HG03460 (cell line): ENCODE results near the gene TGDS.
"Not testable (repeated sequence)": the region's sequence is repeated elsewhere in the genome, so short reads cannot be mapped to it uniquely, and the experiment has no call there.

ENCODE experiments used
- ATAC-seq: cut with Tn5 transposase; IDR thresholded peaks from one replicate; pipeline ENCODE4 v1.9.1; 2021; ENCODE audit not compliant: unreplicated experiment

Gene TGDS, protein sequence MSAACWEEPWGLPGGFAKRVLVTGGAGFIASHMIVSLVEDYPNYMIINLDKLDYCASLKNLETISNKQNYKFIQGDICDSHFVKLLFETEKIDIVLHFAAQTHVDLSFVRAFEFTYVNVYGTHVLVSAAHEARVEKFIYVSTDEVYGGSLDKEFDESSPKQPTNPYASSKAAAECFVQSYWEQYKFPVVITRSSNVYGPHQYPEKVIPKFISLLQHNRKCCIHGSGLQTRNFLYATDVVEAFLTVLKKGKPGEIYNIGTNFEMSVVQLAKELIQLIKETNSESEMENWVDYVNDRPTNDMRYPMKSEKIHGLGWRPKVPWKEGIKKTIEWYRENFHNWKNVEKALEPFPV

DNA sequence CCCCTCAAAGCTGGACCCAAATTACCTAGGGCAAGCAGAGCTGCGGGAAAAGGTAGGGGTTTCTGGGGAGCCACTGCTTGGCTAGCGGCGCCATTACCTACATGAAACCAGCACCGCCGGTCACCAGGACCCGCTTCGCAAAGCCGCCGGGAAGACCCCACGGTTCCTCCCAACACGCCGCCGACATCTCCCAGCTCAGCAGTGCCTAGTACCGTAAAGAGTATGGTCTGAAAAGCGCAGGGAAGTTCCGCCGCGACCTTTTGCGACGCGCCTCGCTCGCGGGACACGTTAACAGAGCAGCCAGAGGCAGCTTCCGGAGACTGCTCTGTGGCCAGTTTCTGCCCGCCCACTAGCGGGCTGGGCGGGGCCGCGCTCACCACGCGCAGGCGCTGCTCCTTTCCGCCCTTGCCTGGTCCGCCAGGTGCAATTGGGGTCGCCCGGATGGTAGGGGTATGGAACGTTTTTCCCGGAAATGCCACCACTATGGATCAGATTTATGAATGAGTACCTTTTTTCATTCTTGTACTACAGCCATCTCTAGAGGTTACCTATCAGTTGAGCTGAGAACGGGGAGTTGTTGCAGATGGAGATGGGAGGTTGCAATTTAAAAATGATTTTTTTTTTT is at the start of gene TGDS:
Gene TGDS (minus strand): TSS at position 203 of the 625 bp plus-strand sequence. CDS start 16 bp downstream, at position 187.
- peak; percentile 96 for ATAC-seq

DNA sequence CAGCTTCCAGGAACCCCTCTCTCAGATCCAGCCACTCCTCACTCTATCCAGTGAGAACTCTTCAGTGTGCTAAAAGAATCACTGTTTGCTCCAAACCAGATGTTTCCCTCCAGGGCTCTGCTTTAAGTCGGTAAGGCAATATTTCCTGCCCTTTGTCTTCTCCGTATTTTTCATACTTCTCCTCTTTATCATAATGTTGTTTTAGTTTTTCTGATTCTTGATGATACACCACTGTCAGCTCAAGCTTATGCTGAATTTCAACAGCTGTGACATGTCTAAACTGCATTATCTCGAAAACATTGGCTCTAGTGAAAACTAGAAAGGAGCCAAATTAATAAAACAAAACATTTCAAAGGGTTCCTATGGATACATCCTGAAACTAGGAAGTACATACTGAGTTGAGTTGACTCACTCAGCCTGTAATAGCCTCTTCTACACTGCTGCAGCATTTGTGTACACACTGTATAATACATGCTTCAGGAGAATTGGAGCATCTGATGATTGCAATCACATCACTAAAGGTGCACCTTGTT is 45.5 kb upstream of the TGDS start:
- ATAC-seq, result no peak

DNA sequence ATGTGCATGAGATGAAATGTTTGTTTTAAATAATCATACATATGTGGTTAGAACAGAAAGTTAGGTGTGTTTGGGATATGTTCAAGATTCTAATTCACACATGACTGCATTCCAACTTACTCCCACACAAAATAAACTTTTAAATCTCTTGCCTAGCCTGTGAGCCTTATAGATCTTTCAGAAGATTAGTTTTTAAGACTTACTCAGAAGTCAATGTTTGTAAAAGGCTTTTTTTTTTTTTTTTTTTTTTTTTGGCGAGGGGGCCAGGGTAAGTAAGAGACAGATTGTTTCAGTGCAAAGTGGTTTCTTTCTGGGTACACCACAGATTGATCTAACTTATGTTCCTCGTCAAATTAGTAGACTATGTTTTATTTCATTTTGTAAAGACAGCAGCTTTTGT is 44.8 kb upstream of the TGDS start:
- no peak for ATAC-seq

DNA sequence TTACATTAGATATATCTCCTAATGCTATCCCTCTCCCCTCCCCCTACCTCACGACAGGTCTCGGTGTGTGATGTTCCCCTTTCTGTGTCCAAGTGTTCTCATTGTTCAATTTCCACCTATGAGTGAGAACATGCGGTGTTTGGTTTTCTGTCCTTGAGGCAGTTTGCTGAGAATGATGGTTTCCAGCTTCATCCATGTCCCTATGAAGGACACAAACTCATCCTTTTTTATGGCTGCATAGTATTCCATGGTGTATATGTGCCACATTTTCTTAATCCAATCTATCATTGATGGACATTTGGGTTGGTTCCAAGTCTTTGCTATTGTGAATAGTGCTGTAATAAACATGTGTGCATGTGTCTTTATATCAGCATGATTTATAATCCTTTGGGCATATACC is 41.7 kb upstream of the TGDS start:
- not testable (repeated sequence) for ATAC-seq

DNA sequence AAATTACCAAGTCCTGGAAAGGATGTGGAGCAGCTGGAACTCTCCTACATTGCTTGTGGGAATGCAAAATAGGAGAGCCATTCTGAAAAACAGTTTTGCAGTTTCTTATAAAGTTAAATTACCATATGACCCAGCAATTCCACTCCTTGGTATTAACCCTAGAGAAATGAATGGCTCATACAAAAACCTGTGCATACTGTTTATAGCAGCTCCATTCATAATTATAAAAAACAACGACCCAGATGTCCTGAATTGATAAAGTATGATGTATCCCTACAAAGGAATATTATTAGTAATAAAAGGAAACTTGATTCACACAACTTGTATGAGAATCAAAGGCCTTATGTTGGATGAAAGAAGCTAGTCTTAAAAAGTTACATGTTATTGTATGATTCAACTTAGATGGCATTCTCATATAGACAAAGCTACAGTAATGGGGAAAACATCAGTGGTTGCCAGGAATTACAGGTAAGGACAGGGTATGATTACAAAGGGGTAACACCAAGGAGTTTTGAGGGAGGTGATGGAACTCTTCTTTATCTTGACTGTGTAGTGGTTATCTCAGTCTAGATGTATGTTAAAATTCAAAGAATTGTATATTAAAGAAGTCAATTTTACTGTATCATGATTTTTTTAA is 41.1 kb upstream of the TGDS start:
- no peak for ATAC-seq

DNA sequence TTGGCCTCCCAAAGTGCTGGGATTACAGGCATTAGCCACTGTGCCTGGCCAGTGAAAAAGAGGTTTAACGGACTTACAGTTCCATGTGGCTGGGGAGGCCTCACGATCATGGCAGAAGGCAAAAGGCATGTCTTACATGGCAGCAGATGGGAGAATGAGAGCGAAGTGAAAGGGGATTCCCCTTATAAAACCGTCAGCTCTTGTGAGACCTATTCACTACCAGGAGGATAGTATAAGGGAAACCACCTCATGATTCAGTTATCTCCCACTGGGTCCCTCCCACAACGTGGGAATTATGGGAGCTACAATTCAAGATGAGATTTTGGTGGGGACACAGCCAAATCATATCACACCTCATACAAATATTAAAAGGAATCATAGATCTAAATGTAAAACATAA is 40.1 kb upstream of the TGDS start:
- not testable (repeated sequence) for ATAC-seq

DNA sequence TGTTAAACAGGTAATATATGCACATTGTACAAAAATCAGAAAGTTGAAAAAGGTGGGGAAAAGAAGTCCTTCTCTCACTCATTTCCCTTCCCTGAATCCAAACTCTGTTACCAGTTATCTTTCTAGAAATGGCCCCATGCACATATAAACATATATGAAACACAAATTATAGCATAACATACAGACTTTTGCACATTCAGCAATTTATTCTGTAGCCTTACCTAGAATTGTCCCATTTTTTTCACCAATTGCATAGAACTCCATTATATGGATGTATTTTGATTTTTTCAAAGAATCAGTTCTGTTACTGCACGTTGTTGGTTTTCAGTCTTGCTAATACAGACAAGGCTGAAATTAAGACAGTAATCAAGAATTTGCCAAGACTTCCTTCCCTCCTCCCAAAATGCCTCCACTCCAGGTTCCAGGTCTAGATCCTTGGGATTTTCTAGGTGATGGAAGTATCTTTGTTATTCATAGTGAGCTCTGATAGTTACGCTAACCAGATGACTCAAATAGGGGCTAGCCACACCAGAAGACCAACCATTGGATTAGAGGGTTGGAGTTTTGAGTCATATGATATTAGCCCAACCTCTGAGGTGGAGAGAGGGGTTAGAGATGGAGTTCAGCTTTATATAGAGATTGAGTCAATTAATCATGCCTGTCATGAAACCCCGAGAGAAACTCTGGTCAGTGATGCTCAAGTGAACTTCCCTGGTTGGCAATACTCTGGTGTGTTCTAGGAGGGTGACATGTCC is 36.5 kb upstream of the TGDS start:
- no peak for ATAC-seq

DNA sequence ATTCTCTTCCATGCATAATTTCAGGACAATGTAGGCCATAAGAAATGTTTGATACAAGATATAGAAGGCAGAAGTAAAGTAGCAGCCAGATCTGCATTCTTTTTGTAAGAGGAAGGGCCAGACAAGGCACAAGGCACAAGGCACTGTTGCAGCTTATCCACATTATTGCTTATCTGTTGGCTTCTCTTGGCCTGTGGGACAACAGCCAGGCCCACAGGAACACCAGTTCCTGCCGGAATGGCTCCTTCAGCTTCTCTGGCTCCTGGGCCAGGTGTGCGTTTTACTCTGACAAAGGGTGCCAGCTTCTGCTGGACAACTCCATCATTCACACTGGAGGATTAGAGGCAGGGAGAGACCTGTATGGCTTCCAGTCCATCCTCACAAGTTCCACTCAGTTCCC is 34.9 kb upstream of the TGDS start:
- no peak for ATAC-seq

DNA sequence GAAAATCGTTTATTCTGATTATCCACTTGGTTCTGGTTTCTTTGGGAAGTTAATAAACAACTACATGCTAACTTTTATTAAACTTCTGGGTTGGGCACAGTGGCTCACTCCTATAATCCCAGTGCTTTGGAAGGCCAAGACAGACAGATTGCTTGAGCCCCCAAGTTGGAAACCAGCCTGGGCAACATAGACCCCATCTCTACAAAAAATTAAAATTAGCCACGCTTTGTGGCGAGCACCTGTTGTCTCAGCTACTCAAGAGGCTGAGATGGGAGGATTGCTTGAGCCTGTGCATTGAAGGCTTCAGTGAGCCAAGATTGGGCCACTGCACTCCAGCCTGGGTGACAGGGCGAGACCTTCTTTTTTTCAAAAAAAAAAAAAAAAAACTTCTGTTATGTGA is 27.4 kb upstream of the TGDS start:
- no peak for ATAC-seq

DNA sequence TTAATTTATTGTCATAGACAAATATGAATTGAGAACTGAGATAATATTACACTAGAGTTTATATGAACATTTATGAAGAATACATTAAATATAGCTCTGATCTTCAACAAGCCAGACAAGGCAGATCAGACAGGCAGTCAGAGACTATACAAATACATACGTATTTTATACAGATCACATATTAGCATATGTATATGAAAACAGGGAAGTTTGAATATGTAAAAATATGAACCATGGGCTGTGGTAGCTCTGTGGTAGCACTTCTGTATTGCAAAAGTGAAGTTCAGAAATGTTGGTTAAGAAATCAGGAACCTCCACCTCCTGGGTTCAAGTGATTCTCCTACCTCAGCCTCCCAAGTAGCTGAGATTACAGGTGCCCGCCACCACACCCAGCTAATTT is 26.4 kb upstream of the TGDS start:
- ATAC-seq, result no peak

DNA sequence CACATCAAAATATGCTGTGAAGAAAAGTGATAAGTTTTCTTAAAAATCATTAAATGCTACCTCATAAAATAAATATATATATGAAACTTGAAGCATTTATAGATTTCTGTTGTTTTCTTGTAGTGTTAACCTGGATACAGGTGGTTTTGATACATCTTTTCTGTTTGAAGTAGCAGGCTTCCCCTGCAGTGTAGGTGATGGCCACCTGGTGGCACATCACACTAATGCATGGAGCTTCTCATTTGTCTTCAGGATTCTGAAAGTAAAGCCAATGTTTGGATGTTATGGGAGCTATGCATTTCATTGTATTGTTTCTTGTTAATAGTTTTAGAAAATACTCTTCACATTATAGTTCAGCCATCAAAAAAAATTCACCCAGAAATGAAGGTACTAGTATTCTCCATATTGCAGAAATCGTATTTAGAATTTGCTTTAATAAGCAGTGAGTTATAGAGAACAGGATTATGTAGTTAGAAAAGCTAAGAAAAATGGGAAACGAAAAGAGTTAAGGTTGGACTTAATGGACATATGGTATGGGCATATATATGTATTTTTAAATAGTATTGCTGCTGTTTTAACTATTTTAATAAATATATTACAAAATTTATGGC is 24.4 kb upstream of the TGDS start:
- ATAC-seq, result peak; percentile 78

DNA sequence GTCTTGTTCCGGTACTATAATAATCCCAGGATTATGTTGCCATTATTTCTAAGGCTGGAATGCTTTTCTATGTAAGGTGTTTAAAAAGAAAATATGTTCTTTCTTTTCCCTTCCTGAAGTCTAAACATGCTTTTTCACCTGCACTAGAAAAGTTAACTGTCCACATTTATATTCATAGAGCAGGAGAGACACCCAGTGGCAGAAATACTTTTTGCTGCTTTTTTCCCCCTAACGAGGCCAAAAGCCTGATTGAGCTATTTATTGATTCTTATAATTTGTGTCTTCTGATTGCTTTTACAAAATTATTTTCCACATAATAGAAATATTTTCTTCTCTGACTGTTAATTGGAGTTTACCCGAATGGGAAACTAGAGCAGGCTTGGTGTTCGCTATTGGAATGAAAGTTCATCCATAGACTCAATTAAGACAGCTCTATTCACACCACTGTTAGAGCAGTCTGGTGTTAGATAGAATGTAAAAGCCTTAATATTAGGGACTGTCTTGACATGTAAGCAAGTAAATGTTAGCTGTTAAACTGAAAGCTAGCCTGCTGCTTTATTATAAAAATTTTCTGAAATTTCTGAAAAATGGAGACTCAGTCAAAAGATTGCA is 21.5 kb upstream of the TGDS start:
- ATAC-seq, result peak; percentile 52

DNA sequence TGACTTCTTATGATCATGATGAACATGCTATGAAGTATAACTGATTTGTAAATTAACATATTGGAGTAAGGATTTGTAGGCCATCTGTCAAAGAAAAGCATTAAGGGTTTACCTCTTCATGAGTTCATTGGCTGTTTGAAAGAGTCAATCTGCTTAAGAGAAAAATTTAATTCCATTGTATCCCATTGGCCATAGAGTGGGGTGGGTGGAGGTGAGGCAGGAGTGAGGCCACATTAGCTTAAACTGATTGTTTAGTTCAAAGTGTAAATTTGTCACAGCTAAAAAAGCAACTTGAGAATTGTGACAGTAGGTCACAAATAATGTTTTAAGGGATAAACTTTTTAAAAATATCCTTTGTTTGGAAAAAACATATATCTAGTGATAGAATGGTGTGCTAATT is 17.1 kb upstream of the TGDS start:
- ATAC-seq, result no peak

DNA sequence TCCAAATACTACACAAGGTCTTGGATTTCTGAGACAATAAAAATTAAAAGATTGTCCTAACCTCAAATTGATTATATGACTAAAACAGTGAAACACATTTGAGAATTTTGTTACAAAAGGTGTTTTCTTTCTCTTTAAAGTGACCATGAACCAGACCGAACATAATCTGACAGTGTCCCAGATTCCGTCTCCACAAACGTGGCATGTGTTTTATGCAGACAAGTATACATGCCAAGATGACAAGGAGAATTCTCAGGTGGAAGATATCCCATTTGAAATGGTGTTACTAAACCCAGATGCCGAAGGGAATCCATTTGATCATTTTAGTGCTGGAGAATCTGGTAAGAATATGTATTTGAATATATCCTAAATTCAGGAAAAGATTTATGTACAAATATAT is 16.1 kb upstream of the TGDS start:
- no peak for ATAC-seq

DNA sequence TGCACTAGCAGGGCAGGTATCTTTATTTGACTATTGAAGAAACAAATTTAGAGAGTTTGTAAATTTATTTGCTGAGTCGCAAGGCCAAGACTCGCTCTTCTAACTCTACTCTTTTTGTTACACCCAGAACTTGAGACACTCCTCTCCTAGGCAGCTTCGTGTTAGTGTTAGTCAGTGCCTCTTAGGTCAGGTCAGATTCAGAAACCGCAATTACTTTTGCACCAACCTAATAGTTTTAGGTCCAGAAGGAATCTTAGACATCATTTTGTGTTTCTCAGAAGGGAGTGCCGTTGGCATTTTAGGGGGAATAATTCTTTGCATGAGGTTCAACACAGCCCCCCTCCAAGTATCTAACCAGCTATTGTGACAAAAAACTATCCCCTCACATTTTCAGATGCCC is 14.5 kb upstream of the TGDS start:
- ATAC-seq, result no peak

DNA sequence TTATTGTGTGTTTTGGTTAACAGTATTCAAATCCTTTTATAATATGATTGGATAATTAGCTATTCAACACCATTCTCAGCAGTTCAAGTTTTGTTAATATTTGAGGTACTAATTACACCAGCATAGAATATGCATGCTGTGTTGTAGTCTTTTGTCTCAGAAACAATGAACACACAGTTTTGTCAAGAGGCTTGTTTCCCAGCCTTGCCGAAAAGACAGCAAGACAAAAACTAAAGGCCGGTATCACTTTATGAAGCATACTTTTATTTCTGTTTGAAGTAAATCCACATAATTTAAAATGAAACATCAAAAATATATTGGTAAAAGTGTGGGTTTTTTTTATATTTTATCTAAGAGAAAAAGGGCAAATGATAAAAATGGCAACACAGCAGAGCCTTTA is 13.2 kb upstream of the TGDS start:
- no peak for ATAC-seq

DNA sequence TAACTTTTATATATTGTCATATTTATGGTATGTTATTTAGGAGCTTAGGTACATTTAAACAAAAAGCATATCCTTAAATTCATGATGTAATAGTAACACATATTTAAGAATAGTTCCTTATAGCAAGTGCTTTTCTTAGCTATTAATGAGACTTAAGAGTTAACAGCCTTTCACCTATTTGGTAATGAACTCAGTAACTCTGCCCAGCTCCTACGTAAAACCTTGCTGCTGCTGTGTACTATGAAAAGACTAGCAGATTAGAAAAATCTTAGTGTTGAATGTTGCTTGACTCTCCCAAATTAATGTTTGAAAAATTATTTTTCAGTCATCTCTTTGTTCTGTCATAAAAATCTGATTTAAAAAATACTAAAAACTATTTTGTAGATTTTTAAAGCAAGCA is 12.6 kb upstream of the TGDS start:
- no peak for ATAC-seq

DNA sequence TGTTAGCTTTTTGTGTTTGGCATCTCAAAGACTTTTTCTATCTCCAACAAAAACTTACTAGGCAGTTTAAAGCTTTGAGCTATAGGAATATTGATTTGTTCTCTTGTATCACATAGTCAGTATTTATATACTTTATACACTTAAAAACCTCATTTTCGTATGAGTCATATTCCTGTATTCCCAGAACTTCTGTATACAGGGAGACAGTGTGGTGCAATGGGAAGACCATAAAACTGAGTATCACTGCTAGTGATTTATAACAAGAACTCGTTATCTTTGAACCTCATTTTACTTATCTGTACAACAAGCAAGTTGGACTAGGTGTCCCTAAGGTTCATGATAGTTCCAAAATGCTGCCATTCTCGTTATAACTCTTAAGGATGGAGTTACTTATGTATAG is 12.0 kb upstream of the TGDS start:
- no peak for ATAC-seq

DNA sequence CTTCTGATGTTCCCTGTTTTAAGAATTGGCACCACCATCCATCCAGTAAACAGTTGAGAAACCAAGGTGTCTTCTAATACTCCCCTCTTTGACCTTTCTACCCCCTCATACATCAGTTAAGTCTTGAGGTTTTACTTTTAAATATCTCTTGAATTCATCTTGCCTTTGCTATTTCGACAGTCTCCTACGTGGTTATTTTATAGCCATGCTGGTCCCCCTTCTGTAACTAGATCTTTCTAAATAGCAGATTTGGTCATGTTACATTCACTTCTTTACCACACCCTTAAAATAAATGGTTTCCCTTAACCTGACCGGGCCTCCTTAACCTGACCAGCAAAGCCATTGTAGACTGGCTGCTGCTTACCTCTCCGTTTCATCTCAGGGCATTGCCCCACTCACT is 11.1 kb upstream of the TGDS start:
- no peak for ATAC-seq

DNA sequence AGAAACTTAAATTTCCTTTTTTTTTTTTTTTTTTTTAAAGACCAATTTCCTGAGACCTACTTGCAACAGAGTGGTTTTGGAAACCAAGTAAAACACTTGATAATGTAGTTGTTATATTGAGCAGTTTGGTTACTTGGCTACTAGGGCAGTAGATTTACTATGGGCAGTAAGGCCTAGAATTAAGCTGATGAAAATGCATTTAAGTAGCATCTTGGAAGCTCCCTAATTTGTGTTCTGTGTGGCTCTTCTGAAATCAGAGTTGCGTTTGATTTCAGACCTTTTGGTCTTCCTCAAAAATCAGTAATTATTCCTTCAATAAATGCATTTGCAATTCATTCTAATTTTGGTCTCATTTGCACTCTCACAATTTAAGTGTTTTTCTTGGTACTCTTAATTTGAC is 6.5 kb upstream of the TGDS start:
- no peak for ATAC-seq
